AG09319 (cell line): ENCODE measurements around the gene TMPRSS12.
A peak's percentile ranks its signal among the peaks of the same experiment; 100 is the strongest.

Experiments used
- DNase-seq: peaks from one replicate; pipeline ENCODE4 v3.0.0-alpha.2; 2010; ENCODE audit warnings: low read depth; ENCODE audit errors: extremely low read depth
- TF ChIP-seq, protein P1 (sequence below): IDR thresholded peaks from 2 replicates; pipeline ENCODE4 v1.5.1; 2011; ENCODE audit warnings: low read depth, mild to moderate bottlenecking, inconsistent platforms, low read length, moderate library complexity

The TMPRSS12 gene

DNA sequence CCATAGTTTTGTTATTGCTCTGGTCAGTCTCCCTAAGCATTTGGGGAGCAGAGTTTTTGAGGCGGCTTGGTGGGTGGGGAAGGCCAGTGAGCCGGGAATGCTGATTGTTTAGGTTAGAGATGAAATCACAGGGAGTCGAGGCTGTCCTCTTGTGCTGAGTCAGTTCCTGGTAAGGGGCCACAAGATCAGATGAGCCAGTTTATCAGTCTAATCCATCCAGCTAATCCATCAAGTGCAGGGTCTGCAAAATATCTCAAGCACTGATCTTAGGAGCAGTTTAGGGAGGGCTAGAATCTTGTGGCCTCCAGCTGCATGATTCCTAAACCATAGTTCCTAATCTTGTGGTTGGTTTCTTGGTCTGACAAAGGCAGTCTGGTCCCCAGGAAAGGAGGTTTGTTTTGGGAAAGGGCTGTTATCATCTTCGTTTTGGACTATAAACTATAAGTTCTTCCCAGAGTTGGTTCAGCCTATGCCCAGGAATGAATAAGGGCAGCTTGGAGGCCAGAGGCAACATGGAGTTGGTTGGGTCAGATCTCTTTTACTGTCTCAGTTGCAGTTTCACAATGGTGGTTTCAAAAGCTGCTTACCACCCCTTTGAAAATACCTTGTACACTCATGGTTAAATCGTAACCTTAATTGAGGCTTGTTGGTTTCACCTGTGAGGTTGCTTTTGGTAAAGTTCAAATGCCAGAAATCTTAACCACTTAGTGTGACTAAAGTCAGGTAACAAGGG is 76.0 kb downstream of the TMPRSS12 start:
- TF ChIP-seq, protein P1, sequence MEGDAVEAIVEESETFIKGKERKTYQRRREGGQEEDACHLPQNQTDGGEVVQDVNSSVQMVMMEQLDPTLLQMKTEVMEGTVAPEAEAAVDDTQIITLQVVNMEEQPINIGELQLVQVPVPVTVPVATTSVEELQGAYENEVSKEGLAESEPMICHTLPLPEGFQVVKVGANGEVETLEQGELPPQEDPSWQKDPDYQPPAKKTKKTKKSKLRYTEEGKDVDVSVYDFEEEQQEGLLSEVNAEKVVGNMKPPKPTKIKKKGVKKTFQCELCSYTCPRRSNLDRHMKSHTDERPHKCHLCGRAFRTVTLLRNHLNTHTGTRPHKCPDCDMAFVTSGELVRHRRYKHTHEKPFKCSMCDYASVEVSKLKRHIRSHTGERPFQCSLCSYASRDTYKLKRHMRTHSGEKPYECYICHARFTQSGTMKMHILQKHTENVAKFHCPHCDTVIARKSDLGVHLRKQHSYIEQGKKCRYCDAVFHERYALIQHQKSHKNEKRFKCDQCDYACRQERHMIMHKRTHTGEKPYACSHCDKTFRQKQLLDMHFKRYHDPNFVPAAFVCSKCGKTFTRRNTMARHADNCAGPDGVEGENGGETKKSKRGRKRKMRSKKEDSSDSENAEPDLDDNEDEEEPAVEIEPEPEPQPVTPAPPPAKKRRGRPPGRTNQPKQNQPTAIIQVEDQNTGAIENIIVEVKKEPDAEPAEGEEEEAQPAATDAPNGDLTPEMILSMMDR: no peak
- DNase-seq: no peak

DNA sequence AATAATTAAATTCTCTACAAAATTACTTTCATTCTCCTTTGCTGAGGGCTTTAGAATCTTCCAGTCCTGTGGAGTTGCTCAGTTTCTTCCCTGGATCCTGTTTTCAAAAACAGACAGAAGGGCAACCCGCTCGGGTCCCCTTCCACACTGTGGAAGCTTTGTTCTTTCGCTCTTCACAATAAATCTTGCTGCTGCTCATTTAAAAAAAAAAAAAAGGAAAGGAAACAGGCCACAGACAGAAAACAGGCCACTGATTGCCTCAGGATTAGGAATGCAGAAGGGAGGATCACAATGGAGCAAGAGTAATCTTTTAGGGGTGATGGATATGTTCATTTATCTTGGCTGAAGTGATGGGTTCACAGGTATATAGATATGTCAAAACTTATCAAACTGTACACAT is 80.1 kb downstream of the TMPRSS12 start:
- TF ChIP-seq, protein P1: no peak
- DNase-seq: no peak

DNA sequence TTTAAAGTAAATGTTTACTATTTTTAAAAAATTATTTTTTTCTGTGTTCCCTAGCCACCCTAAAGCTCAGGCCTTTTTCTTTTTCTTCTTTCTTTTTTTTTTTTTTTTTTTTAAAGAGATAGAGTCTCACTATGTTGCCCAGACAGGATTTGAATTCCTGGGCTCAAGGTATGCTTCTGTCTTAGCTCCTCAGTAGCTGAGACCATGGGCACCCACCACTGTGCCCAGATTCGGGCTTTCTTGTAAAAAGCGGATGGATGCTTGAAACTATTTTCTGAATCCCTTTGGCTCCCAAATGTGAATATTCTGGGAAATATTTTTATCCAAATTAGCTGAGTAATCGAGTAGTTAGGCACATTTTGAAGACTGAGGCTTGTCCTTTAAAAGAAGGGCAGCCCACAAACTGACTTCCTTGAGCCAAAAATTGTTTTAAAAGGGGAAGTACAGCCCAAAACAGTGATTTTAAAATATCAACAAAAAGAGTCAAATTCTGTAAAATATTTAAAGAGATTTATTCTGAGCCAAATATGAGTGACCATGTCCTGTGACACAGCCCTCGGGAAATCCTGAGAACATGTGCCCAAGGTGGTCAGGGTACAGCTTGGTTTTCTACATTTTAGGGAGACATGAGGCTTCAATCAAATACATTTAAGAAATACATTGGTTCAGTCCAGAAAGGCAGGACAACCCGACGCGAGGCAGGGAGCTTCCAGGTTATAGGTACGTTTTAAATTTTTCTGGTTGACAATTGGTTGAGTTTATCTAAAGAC is 80.8 kb downstream of the TMPRSS12 start:
- TF ChIP-seq, protein P1: no peak
- DNase-seq: no peak

GRCh38 chr12:50924131-50924438 is 81.4 kb downstream of the TMPRSS12 start:
- TF ChIP-seq, protein P1: no peak

DNA sequence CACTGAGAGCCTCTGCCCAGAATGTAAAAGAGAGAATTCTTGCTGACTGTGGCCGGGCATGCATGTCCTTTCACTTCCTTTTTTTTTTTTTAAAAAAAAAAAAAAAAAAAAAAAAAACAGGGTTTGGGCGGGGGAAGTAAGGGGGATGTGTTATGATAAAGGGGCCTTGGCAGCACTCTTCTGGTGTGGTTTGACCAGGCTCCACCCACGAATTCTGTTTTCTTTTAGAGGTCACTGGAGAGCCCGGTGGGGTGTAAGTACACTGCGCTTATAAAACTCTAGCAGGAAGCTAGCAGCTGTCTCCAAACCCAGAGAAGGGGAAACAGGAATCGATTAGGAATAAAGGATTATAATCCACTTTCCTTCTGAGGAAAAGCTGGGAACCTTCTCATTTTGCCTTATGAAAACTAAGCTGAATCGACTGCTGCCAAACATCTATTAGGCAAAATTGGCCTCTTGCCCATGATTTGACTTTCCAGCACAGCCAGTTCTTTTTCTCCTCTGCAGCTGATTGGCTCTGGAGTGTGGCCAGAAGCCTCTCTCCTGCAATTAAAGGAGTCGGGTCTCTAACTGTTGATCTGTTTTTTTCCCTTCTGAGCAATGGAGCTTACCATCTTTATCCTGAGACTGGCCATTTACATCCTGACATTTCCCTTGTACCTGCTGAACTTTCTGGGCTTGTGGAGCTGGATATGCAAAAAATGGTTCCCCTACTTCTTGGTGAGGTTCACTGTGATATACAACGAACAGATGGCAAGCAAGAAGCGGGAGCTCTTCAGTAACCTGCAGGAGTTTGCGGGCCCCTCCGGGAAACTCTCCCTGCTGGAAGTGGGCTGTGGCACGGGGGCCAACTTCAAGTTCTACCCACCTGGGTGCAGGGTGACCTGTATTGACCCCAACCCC is 82.0 kb downstream of the TMPRSS12 start:
- peak; percentile 87 for DNase-seq

More at GRCh38 chr12:50924131-50924438, 81.4 kb downstream of the TMPRSS12 start:
- no peak for DNase-seq

DNA sequence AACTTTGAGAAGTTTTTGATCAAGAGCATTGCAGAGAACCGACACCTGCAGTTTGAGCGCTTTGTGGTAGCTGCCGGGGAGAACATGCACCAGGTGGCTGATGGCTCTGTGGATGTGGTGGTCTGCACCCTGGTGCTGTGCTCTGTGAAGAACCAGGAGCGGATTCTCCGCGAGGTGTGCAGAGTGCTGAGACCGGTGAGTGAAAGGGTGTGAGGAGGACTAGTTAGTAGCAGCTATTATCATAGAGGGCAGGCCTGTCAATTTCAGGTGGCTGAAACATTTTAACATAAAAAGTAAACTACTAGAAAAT is 82.6 kb downstream of the TMPRSS12 start:
- no peak for DNase-seq
- TF ChIP-seq, protein P1: no peak

More for the DNA sequence above, 82.0 kb downstream of the TMPRSS12 start:
- TF ChIP-seq, protein P1: no peak
